Mucosa of descending colon (tissue), 3 donors: Measurements from ENCODE around the gene LRRC8D. TPM values are rescaled to one million over a fixed set of nuclear protein-coding genes. Genes with fewer than 3 reads are reported as not detected.

Experiments used
- ATAC-seq: fragments of 200-7000 bp; cut with Tn5 transposase; one replicate; pipeline ENCODE4 v1.9.1; 2020; ENCODE audit warnings: mild to moderate bottlenecking, moderate library complexity
- DNase-seq, 3 donors: peaks; one replicate each; pipeline ENCODE4 v3.0.0-alpha.2; 2020
- H3K36me3 ChIP-seq: fragments of 200-600 bp; one replicate; pipeline ENCODE4 v1.8.0; 2021; ENCODE audit warnings: low read depth, mild to moderate bottlenecking
- H3K4me1 ChIP-seq: fragments of 200-600 bp; one replicate; pipeline ENCODE4 v1.8.0; 2021; ENCODE audit warnings: low read depth, mild to moderate bottlenecking
- H3K4me3 ChIP-seq: fragments of 200-600 bp; one replicate; pipeline ENCODE4 v1.8.0; 2021; ENCODE audit warnings: mild to moderate bottlenecking
- H3K9me3 ChIP-seq: fragments of 200-600 bp; one replicate; pipeline ENCODE4 v1.8.0; 2021; ENCODE audit warnings: mild to moderate bottlenecking
- CTCF ChIP-seq: fragments of 200-600 bp; IDR thresholded peaks from one replicate; pipeline ENCODE4 v1.8.0; 2022; ENCODE audit warnings: antibody characterized with exemption, mild to moderate bottlenecking
- intact Hi-C, 2 donors: fragments of 100-400 bp; cut with DNase I in 1 of 2; cut with micrococcal nuclease in 1 of 2; formaldehyde crosslinking; loops; one replicate each; pipeline versions ENCODE4 v1.11.0 to v1.11.1; 2022; cut with DNase I, micrococcal nuclease
- total RNA-seq, 3 donors: library from RNA; stranded (reverse); fragmentation: NEBNext Ultra II Directional in 2 of 3; extraction: Animal tissue kit (Norgen Biotek cat#: 25700) in 2 of 3; gene quantifications; one replicate each; pipeline versions ENCODE4 v1.2.1 to v1.2.4, GENCODE V29; 2021 to 2023
- donor health status: DM: no; HTN: no; CAD: no; lungs with moderate emphysema.
- donor health status: DM: no; HTN: no; CAD: no.
- donor health status: DM: no; HTN: yes; CAD: no.

LRRC8D gene
- total RNA-seq, 3 donors from 2014 or later: 22.8 to 43.3 (median 39.6) TPM

GRCh38 chr1:89837510-89837909 is 16.7 kb downstream of the LRRC8D start:
- Histone ChIP-seq H3K9me3 (no peaks in the 10 kb centered on the region), H3K4me1 (peaks cover 4% of the 10 kb centered on the region), H3K36me3 (no peaks in the 10 kb centered on the region), H3K4me3 (no peak overlapping the region)
- DNase-seq: no peak
- intact Hi-C loops: no loop called here
- ATAC-seq: no peak
- TF ChIP-seq CTCF: no peak

DNA sequence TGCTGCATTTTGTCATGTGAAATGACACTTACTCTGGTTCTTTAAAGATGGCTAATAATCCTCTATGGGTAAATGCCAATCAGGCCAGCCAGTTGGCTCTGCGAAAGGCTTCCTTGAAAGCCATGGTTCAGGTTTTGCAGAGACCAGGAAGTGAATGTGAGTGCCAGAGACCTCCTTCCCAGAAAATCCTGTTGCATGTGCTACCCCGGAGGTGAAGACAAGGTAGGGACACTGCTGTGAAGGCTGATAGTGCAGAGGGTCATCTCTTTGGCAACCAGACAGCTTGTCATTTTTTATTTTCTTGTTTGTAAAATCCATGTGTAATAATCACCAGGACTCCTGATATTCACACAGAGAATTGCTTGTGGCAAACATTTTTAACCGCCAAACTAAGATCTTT is 18.7 kb downstream of the LRRC8D start:
- intact Hi-C loops: no loop called here
- Histone ChIP-seq H3K4me1 (peaks cover 11% of the 10 kb centered on the region), H3K9me3 (no peaks in the 10 kb centered on the region), H3K4me3 (no peak overlapping the region), H3K36me3 (no peaks in the 10 kb centered on the region)
- no peak for ATAC-seq
- DNase-seq: no peak
- no peak for TF ChIP-seq CTCF

DNA sequence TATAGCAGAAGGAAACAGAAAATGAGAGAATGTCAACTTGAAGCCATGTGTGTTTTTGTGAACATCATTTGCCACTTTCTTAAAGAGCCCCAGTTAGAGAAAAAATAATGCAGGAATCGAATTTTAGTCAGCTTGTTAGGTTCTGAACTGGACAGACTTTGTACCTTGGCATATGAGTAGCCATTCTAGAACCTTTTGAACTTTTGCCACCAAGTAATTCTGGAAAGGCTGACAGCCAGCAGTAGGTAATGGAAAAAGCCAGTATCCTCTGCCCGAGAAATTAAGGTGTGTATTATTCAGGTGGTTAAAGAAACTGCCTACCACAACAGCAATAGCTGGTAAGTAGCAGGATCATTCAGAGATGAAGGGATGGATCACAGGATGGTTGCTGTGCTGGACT is 20.7 kb downstream of the LRRC8D start:
- Histone ChIP-seq H3K9me3 (no peaks in the 10 kb centered on the region), H3K4me3 (no peak overlapping the region), H3K4me1 (peaks cover 11% of the 10 kb centered on the region), H3K36me3 (no peaks in the 10 kb centered on the region)
- intact Hi-C loops: no loop called here
- DNase-seq: no peak
- TF ChIP-seq CTCF: no peak
- no peak for ATAC-seq

DNA sequence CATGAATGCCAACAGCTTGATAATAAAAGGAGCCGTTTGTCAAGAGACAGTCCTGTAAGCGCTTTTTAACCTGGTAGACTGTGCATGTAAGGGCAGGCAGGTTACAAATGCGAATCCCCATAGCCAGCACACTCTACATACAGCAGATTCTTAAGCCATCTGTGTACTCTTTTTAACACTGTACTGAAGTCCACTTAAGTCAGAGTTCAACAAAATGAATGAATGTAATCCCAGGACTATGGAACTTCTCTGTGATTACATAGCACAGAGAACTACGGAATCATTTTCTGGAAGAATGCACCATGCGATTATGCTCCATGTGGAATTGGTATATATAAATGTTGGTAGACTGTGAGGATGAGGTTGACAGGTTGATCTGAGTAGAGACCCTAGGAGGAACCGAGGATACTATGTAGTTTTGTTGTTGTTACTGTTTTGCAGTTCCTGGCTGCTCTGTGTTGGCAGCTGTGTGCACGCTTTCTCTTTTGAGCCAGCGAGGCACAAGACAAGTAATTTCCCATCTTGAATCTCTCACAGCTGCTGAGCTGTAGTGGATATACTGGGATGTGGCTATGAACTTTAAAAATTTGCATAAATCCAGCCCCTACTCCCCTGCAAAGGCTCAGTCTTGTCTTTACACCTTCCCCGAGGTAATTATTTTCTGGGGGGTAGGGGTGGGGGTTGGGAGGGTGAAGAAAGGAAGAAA is 21.9 kb downstream of the LRRC8D start:
- Histone ChIP-seq H3K9me3 (no peaks in the 10 kb centered on the region), H3K4me3 (no peak overlapping the region), H3K36me3 (no peaks in the 10 kb centered on the region), H3K4me1 (peaks cover 11% of the 10 kb centered on the region)
- ATAC-seq (peak; percentile 58), DNase-seq (no peak)
- intact Hi-C loops: no loop called here
- TF ChIP-seq CTCF: no peak

DNA sequence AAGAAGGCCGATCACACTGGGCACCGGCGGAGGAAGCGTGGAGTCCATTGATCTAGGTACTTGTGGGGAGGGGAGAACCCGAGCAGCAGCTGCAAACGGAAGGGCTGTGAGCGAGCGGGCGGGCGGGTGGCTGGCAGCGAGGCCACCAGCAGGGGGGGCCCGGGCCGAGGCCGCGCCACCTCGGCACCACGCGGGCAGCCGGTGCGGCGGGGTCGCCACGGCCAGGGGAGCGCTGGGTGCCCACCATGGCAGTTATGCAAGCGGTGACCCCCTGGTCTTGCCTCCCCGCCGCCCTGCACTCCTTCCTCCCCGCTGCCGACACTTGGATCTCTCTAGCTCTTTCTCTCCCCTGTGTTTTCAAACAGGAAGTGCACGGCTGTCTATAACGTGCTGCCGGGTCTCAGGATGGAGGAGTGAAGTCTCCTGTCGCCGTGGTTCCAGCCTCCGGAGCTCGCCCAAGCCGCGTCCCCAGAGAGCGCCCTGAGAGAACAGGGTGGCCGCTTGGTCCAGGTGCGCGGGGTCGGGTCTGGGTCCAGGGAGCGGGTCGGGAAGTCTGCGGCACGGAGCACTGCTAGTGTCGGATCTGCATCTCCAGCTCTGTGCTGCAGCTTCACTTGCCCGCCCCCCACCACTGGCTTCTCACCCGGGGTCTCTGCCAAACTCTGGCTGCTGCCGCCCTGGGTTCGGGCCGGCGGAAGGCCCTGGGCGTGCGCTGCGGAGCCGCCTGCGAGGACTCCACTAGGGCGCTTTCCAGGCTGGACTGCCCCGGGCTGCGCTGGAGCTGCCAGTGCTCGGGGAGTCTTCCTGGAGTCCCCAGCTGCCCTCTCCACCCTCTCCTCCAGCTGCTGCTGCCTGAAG is 22.7 kb downstream of the LRRC8D start:
- peaks cover 11% of the 10 kb centered on the region for H3K4me1 ChIP-seq
- peak; percentile 76 for TF ChIP-seq CTCF
- intact Hi-C loops: no loop called here
- DNase-seq (peak; percentile 78 to 88 (median 85)), ATAC-seq (peak; percentile 95)
- H3K9me3 ChIP-seq: no peaks in the 10 kb centered on the region
- H3K4me3 ChIP-seq: peak overlapping the region; percentile 56
- H3K36me3 ChIP-seq: no peaks in the 10 kb centered on the region
